GM23338 (cell line): Measurements from ENCODE around the gene TIMM10.

Experiments
- CREB1 ChIP-seq: fragments of 250-450 bp; sonication (Bioruptor Pico); IDR thresholded peaks from 2 replicates; pipeline ENCODE4 v1.5.0; 2020; ENCODE audit warnings: low read depth, mild to moderate bottlenecking, moderate library complexity
- EZH2 ChIP-seq: fragments of 200-600 bp; sonication (generic); IDR thresholded peaks from one replicate; pipeline ENCODE4 v1.8.0; 2017; ENCODE audit warnings: antibody characterized with exemption, mild to moderate bottlenecking, low read depth; ENCODE audit not compliant: unreplicated experiment
- JUNB ChIP-seq: IDR thresholded peaks from one replicate; pipeline ENCODE4 v1.6.1; 2016; ENCODE audit warnings: antibody characterized with exemption; ENCODE audit not compliant: unreplicated experiment
- NANOG ChIP-seq: IDR thresholded peaks from 2 replicates; pipeline ENCODE4 v1.6.1; 2016; ENCODE audit warnings: antibody characterized with exemption, borderline replicate concordance
- POLR2AphosphoS5 ChIP-seq: IDR thresholded peaks from 2 replicates; pipeline ENCODE4 v1.6.1; 2016; ENCODE audit warnings: antibody characterized with exemption, low read depth
- ZNF331 ChIP-seq: fragments of 250-450 bp; sonication (Bioruptor Pico); IDR thresholded peaks from 2 replicates; pipeline ENCODE4 v1.5.0; 2020; ENCODE audit warnings: low read depth, mild to moderate bottlenecking, moderate library complexity
- TF ChIP-seq, protein P1 (sequence below), 2 experiments: fragments of 200-600 bp in 1 of 2; sonication (generic) in 1 of 2; conservative IDR thresholded peaks; 2 replicates each; pipeline versions ENCODE4 v1.5.1 to v1.6.1; 2016 to 2017; ENCODE audit warnings: antibody characterized with exemption in 2 of 2, low read depth in 2 of 2, mild to moderate bottlenecking in 2 of 2, moderate library complexity in 1 of 2
- TF ChIP-seq, protein P2 (sequence below): IDR thresholded peaks from one replicate; pipeline ENCODE4 v1.6.1; 2018; ENCODE audit warnings: antibody characterized with exemption; ENCODE audit not compliant: unreplicated experiment
- TF ChIP-seq, protein P3 (sequence below): IDR thresholded peaks from 2 replicates; pipeline ENCODE4 v1.6.1; 2016; ENCODE audit warnings: antibody characterized with exemption

DNA sequence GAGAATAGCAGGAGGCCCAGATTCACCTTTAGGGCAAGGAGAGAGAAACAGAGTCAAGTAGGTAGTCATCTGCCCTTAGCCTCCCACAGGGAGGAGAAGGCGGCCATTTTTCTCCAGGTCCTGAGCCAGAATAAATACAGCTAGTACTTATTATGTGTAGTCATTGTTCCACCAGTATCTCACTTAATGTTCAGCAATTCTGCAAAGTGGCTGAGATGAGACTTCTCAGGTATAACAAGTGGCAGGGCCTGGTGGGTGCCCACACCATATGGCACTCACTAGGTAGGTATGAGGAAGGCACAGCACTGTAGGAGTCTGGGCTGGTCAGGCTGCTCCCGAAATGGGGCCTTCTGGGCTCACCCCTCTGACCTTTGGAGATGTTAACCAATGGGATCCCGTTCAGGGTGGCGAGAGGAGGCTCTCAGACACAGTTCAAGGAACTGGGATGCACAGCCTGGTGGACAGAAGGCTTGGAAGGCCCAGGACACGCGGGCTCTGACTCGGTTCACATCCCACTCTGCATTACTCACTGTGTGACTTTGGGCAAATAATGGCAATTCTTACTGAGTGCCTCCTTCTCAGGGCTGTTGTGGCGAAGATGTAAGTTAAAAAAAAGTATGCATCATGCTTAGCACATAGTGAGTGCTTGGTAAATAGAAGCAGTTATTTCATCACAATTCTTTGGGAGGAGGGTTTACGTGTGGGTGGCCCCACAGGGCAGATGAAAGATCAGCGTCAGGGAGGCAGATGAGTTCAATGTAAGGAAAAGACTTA, 45.1 kb downstream of the TIMM10 start:
- TF ChIP-seq, protein P1, sequence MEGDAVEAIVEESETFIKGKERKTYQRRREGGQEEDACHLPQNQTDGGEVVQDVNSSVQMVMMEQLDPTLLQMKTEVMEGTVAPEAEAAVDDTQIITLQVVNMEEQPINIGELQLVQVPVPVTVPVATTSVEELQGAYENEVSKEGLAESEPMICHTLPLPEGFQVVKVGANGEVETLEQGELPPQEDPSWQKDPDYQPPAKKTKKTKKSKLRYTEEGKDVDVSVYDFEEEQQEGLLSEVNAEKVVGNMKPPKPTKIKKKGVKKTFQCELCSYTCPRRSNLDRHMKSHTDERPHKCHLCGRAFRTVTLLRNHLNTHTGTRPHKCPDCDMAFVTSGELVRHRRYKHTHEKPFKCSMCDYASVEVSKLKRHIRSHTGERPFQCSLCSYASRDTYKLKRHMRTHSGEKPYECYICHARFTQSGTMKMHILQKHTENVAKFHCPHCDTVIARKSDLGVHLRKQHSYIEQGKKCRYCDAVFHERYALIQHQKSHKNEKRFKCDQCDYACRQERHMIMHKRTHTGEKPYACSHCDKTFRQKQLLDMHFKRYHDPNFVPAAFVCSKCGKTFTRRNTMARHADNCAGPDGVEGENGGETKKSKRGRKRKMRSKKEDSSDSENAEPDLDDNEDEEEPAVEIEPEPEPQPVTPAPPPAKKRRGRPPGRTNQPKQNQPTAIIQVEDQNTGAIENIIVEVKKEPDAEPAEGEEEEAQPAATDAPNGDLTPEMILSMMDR (conservative IDR thresholded peaks at IDR 0.05; ENCODE audit: low read depth in 2 of 2): no peak
- TF ChIP-seq EZH2: no peak
- TF ChIP-seq, protein P2, sequence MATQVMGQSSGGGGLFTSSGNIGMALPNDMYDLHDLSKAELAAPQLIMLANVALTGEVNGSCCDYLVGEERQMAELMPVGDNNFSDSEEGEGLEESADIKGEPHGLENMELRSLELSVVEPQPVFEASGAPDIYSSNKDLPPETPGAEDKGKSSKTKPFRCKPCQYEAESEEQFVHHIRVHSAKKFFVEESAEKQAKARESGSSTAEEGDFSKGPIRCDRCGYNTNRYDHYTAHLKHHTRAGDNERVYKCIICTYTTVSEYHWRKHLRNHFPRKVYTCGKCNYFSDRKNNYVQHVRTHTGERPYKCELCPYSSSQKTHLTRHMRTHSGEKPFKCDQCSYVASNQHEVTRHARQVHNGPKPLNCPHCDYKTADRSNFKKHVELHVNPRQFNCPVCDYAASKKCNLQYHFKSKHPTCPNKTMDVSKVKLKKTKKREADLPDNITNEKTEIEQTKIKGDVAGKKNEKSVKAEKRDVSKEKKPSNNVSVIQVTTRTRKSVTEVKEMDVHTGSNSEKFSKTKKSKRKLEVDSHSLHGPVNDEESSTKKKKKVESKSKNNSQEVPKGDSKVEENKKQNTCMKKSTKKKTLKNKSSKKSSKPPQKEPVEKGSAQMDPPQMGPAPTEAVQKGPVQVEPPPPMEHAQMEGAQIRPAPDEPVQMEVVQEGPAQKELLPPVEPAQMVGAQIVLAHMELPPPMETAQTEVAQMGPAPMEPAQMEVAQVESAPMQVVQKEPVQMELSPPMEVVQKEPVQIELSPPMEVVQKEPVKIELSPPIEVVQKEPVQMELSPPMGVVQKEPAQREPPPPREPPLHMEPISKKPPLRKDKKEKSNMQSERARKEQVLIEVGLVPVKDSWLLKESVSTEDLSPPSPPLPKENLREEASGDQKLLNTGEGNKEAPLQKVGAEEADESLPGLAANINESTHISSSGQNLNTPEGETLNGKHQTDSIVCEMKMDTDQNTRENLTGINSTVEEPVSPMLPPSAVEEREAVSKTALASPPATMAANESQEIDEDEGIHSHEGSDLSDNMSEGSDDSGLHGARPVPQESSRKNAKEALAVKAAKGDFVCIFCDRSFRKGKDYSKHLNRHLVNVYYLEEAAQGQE: no peak
- TF ChIP-seq POLR2AphosphoS5: no peak
- no peak for TF ChIP-seq ZNF331 (CRISPR knock-in tag)
- no peak for TF ChIP-seq CREB1 (CRISPR knock-in tag)
- no peak for TF ChIP-seq NANOG
- no peak for TF ChIP-seq JUNB
- TF ChIP-seq, protein P3, sequence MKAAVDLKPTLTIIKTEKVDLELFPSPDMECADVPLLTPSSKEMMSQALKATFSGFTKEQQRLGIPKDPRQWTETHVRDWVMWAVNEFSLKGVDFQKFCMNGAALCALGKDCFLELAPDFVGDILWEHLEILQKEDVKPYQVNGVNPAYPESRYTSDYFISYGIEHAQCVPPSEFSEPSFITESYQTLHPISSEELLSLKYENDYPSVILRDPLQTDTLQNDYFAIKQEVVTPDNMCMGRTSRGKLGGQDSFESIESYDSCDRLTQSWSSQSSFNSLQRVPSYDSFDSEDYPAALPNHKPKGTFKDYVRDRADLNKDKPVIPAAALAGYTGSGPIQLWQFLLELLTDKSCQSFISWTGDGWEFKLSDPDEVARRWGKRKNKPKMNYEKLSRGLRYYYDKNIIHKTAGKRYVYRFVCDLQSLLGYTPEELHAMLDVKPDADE: no peak
